Gastroesophageal sphincter (tissue), 4 donors: ENCODE results near the gene PAQR7. TPM values are rescaled to one million over a fixed set of nuclear protein-coding genes. Genes with fewer than 3 reads are reported as not detected.

Experiments
- ATAC-seq: fragments of 150-250 bp; one replicate; pipeline ENCODE4 v1.9.1; 2016; ENCODE audit warnings: mild to moderate bottlenecking, moderate library complexity
- H3K27ac ChIP-seq, 4 donors: fragments of 200-600 bp; sonication (generic) in 3 of 4; 1 replicate in 3 of 4; 2 replicates in 1 of 4; pipeline ENCODE4 v1.5.1; 2016 to 2019
- H3K27me3 ChIP-seq: fragments of 200-600 bp; sonication (generic); one replicate; pipeline ENCODE4 v1.5.1; 2019
- H3K36me3 ChIP-seq, 2 donors: fragments of 200-600 bp; sonication (generic); one replicate each; pipeline ENCODE4 v1.5.1; 2019; ENCODE audit warnings: control low read depth in 1 of 2
- H3K4me1 ChIP-seq, 3 donors: fragments of 200-600 bp; sonication (generic); 1 replicate in 2 of 3; 2 replicates in 1 of 3; pipeline ENCODE4 v1.5.1; 2016 to 2019; ENCODE audit warnings: control low read depth in 2 of 3
- H3K4me3 ChIP-seq, 2 donors: fragments of 200-600 bp; sonication (generic); one replicate each; pipeline ENCODE4 v1.5.1; 2019; ENCODE audit warnings: mild to moderate bottlenecking in 1 of 2, moderate library complexity in 1 of 2
- H3K9me3 ChIP-seq, 3 donors: fragments of 200-600 bp; sonication (generic); one replicate each; pipeline ENCODE4 v1.5.1; 2017 to 2019; ENCODE audit warnings: control low read depth in 2 of 3
- CTCF ChIP-seq, 4 experiments: fragments of 200-600 bp in 2 of 4; fragments of 450-650 bp in 2 of 4; sonication (generic) in 1 of 4; IDR thresholded peaks; one replicate each; pipeline ENCODE4 v1.5.1; 2017 to 2019; ENCODE audit warnings: antibody characterized with exemption in 4 of 4, mild to moderate bottlenecking in 2 of 4, moderate library complexity in 2 of 4
- EP300 ChIP-seq: sonication (generic); formaldehyde crosslinking; IDR thresholded peaks from one replicate; pipeline ENCODE4 v1.6.1; 2017; ENCODE audit warnings: antibody characterized with exemption, mild to moderate bottlenecking
- POLR2A ChIP-seq, 2 donors: fragments of 450-650 bp; IDR thresholded peaks; one replicate each; pipeline ENCODE4 v1.6.1; 2017; ENCODE audit warnings: antibody characterized with exemption in 2 of 2, mild to moderate bottlenecking in 2 of 2, moderate library complexity in 1 of 2
- POLR2AphosphoS5 ChIP-seq: sonication (generic); formaldehyde crosslinking; IDR thresholded peaks from one replicate; pipeline ENCODE4 v1.6.1; 2017; ENCODE audit warnings: antibody characterized with exemption
- WGBS, 2 donors: methylation state at CpG; one replicate each; pipeline ENCODE4 v1.1.5; 2018; ENCODE audit warnings: low coverage in 1 of 2; 5-methylcytosine and 5-hydroxymethylcytosine counted together
- total RNA-seq, 4 donors: library from RNA; depleted of rRNA; stranded (reverse); fragments of >200 nt; gene quantifications; one replicate each; pipeline ENCODE4 v1.1.0, GENCODE V29; 2016

The PAQR7 gene
- total RNA-seq, 4 donors from 2014 or later, result 6.5 to 13.7 (median 7.8) TPM

- Histone ChIP-seq H3K4me1 (peaks cover 0 to 20% (median 6%) of the 10 kb centered on the region in 3 donors), H3K9me3 (no peaks in the 10 kb centered on the region), H3K27me3 (peaks cover 8% of the 10 kb centered on the region), H3K4me3 (no peak overlapping the region), H3K27ac (no peak overlapping the region), H3K36me3 (no peaks in the 10 kb centered on the region)
- no peak for ATAC-seq
- 82 to 93% methylated on average over 8 to 11 of the region's 11 CpGs for WGBS, 2 donors
- TF ChIP-seq POLR2A (IDR thresholded peaks at IDR 0.05) (no peak), POLR2AphosphoS5 (no peak), CTCF (IDR thresholded peaks at IDR 0.05) (no peak), EP300 (no peak)
Measured at GRCh38 chr1:25856856-25857255, 18.7 kb downstream of the PAQR7 start.

DNA sequence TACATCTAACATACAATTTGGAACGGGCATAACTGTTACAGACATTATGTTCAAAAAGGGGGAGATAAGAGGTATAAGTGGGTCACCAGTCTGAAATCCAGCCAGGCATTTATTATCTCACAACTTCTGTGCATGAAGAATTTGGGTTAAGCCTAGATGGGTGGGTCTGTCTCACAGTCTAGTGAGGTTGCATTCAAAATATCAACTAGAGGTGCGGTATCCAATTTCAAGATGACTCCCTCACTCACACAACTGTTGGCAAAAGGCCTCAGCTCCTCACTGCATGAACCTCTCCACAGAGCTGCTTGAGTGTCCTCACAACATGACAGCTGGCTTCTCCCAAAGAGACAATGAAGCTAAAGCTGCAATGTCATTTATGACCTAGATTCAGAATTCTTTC lies 21.0 kb downstream of the PAQR7 start:
- ATAC-seq, result no peak
- TF ChIP-seq EP300 (no peak), POLR2AphosphoS5 (no peak), CTCF (IDR thresholded peaks at IDR 0.05) (no peak), POLR2A (IDR thresholded peaks at IDR 0.05) (no peak)
- H3K27me3 ChIP-seq, result peaks cover 8% of the 10 kb centered on the region
- H3K9me3 ChIP-seq, result no peaks in the 10 kb centered on the region
- no peak overlapping the region for H3K27ac ChIP-seq
- 84 to 100% methylated on average over 2 of the region's 2 CpGs for WGBS, 2 donors
- H3K36me3 ChIP-seq, result no peaks in the 10 kb centered on the region
- no peak overlapping the region for H3K4me3 ChIP-seq
- H3K4me1 ChIP-seq, result peaks cover 0 to 10% (median 6%) of the 10 kb centered on the region in 3 donors

DNA sequence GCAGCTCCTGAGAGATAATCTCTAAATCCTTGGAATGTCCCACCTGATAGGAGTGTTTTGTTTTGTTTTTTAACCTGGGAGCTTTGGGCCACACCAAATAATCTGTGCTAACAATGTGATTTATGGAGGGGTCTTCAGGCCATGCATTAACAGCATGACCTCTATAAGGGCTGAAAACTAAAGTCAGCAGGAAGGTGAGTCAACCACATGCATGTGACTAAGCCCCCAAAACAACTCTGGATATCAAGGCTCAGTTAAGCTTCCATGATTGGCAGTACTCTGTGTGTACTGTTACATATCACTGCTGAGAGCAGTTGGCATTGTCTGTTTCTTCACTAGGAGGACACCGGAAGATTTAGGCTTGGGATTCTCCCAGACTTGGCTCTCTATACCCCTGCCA lies 27.0 kb downstream of the PAQR7 start:
- no peaks in the 10 kb centered on the region for H3K9me3 ChIP-seq

GRCh38 chr1:25847929-25848328 lies 27.6 kb downstream of the PAQR7 start:
- H3K4me3 ChIP-seq, result no peak overlapping the region
- H3K27ac ChIP-seq, result no peak overlapping the region
- no peak for ATAC-seq
- no peak for TF ChIP-seq CTCF (IDR thresholded peaks at IDR 0.05)
- no peak for TF ChIP-seq EP300
- TF ChIP-seq POLR2AphosphoS5, result no peak
- no peak for TF ChIP-seq POLR2A (IDR thresholded peaks at IDR 0.05)
- no peaks in the 10 kb centered on the region for H3K36me3 ChIP-seq
- H3K9me3 ChIP-seq, result no peaks in the 10 kb centered on the region
- WGBS, 2 donors, result 13 to 48% methylated on average over 1 to 3 of the region's 4 CpGs
- no peaks in the 10 kb centered on the region for H3K4me1 ChIP-seq
- no peaks in the 10 kb centered on the region for H3K27me3 ChIP-seq

More for the DNA sequence above, 27.0 kb downstream of the PAQR7 start:
- no peak for ATAC-seq
- Histone ChIP-seq H3K27me3 (peaks cover 4% of the 10 kb centered on the region), H3K4me1 (no peaks in the 10 kb centered on the region), H3K27ac (no peak overlapping the region), H3K4me3 (no peak overlapping the region), H3K36me3 (no peaks in the 10 kb centered on the region)
- TF ChIP-seq POLR2AphosphoS5 (no peak), POLR2A (IDR thresholded peaks at IDR 0.05) (no peak), CTCF (IDR thresholded peaks at IDR 0.05) (no peak), EP300 (no peak)
- 63% methylated on average over 1 of the region's 1 CpG; no CpG with 5 or more reads in 1 of the 2 donors for WGBS, 2 donors

GRCh38 chr1:25845664-25846063 lies 29.8 kb downstream of the PAQR7 start:
- no peaks in the 10 kb centered on the region for H3K9me3 ChIP-seq
- no peaks in the 10 kb centered on the region for H3K4me1 ChIP-seq
- no peak for TF ChIP-seq CTCF (IDR thresholded peaks at IDR 0.05)
- no peak for TF ChIP-seq POLR2AphosphoS5
- no peak for TF ChIP-seq POLR2A (IDR thresholded peaks at IDR 0.05)
- TF ChIP-seq EP300, result no peak
- ATAC-seq, result no peak
- no peaks in the 10 kb centered on the region for H3K27me3 ChIP-seq
- no peak overlapping the region for H3K4me3 ChIP-seq
- no peak overlapping the region for H3K27ac ChIP-seq
- 71 to 75% methylated on average over 4 to 5 of the region's 5 CpGs for WGBS, 2 donors
- no peaks in the 10 kb centered on the region for H3K36me3 ChIP-seq
